ENCODE results near the gene ZSCAN10. TPM values are rescaled to one million over a fixed set of nuclear protein-coding genes. Genes with fewer than 3 reads are reported as not detected.

The ZSCAN10 gene
- polyA plus RNA-seq, 1 donor (not counting 4 experiments of a cell fraction or from before 2014, with no cell fraction given): not detected

DNA sequence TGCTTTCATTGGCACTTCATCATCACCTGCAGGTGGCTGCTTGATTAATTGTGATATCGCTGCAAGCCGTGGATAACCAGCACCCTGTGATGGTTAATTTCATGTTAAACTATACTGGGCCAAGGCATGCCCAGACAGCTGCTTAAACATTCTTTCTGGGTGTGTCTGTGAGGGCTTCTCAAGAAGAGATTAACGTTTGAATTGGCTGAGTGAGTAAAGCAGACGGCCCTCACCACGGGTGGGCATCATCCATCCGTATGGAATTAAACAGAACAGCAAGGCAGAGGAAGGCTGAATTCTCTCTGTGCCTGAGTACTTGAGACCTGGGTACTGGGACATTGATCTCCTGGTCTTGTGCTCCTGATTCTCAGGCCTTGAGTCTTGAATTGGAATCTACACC lies 28.7 kb upstream of the ZSCAN10 start:
- H3K9me1 ChIP-seq (ENCODE audit: control insufficient read depth, extremely low read depth, insufficient read depth, low read length): no peaks in the 10 kb centered on the region
- H3K79me2 ChIP-seq (ENCODE audit: control insufficient read depth, insufficient read depth, low read length): peaks cover 8% of the 10 kb centered on the region
- no peaks in the 10 kb centered on the region for H3K9me3 ChIP-seq (ENCODE audit: control insufficient read depth, low read depth, low read length)
- no peak for FAIRE-seq
- H3K27ac ChIP-seq (ENCODE audit: control insufficient read depth, insufficient read depth, low read length): no peak overlapping the region
- H3K4me3 ChIP-seq (ENCODE audit: control insufficient read depth in 2 of 3, extremely low read depth in 1 of 3, insufficient read depth in 2 of 3, low read depth in 1 of 3, low read length in 3 of 3): no peak overlapping the region
- no peak overlapping the region for H2AFZ ChIP-seq (ENCODE audit: control insufficient read depth, low read length)
- dilution Hi-C loops (cut with MboI; ENCODE audit: extremely low pct_ligation_motif_present, low sequenced_read_pairs): no loop called here
- H3K9ac ChIP-seq (ENCODE audit: control insufficient read depth, extremely low read depth, insufficient read depth, low read length): no peak overlapping the region
- TF ChIP-seq, protein P1, sequence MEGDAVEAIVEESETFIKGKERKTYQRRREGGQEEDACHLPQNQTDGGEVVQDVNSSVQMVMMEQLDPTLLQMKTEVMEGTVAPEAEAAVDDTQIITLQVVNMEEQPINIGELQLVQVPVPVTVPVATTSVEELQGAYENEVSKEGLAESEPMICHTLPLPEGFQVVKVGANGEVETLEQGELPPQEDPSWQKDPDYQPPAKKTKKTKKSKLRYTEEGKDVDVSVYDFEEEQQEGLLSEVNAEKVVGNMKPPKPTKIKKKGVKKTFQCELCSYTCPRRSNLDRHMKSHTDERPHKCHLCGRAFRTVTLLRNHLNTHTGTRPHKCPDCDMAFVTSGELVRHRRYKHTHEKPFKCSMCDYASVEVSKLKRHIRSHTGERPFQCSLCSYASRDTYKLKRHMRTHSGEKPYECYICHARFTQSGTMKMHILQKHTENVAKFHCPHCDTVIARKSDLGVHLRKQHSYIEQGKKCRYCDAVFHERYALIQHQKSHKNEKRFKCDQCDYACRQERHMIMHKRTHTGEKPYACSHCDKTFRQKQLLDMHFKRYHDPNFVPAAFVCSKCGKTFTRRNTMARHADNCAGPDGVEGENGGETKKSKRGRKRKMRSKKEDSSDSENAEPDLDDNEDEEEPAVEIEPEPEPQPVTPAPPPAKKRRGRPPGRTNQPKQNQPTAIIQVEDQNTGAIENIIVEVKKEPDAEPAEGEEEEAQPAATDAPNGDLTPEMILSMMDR (optimal IDR thresholded peaks at IDR 0.05 in 1 of 3, IDR thresholded peaks at IDR 0.05 in 1 of 3, conservative IDR thresholded peaks at IDR 0.05 in 1 of 3; ENCODE audit: extremely low read depth in 1 of 3, insufficient read depth in 2 of 3, low read length in 3 of 3): no peak
- TF ChIP-seq EZH2 (IDR thresholded peaks at IDR 0.05; ENCODE audit: low read length): no peak
- peaks cover 5 to 8% of the 10 kb centered on the region in 2 experiments for H3K36me3 ChIP-seq (ENCODE audit: control insufficient read depth in 2 of 2, extremely low read depth in 1 of 2, insufficient read depth in 2 of 2, low read length in 2 of 2)
- H3K27me3 ChIP-seq (ENCODE audit: control insufficient read depth, extremely low read depth, insufficient read depth, low read length): no peaks in the 10 kb centered on the region
- DNase-seq (ENCODE audit: low read depth, low spot score): no peak
- H3K4me2 ChIP-seq (ENCODE audit: control insufficient read depth, extremely low read depth, insufficient read depth, low read depth, low read length): peak overlapping the region; percentile 55
- peaks cover 37% of the 10 kb centered on the region for H3K4me1 ChIP-seq (ENCODE audit: control insufficient read depth, extremely low read depth, insufficient read depth, low read length)
- no peaks in the 10 kb centered on the region for H4K20me1 ChIP-seq (ENCODE audit: control insufficient read depth, extremely low read depth, insufficient read depth, low read length)

DNA sequence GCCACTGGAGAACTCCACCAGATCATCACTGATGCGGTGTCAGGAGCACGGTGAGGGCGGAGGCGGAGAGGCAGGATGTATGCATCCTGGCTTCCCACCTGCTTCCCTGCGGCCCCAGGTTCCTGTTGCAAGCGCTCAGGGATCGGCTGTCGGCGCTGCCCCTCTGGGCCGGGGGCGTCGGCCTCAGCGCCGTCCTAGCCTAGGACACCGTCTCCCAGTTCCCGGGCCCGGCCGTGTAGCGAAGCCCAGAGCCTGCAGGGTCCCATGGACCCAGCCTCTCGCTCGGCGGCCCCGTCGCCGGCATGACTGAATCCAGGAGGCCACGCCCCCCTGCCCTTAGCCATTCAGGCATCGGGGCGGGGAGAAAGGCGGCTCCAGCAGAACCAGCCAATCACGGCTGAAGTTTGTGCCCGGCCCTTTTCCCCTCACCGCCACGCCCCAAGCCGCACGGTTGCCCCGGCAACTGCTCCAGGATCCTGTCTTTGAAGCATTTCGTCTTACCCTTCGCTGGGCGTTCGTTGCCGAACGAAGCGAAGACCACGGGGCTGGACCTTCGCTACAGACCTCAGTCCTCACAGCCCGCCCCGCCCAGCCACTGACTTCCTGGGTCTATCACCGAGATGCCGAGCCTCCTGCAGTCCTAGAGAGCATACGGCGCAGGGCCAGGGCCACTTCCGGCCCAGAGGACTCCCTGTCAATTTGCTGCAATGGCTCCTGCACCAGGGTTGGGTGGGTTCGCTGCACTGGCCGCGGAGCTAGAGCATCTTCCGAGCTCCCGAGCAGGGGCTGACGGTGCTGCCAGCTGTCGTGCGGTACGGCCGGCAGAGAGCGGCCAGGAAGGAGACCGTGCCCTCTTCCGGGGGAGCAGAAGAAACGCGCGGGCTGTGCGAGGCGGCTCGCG lies 25.1 kb upstream of the ZSCAN10 start:
- no peaks in the 10 kb centered on the region for H3K9me1 ChIP-seq (ENCODE audit: control insufficient read depth, extremely low read depth, insufficient read depth, low read length)
- H3K9ac ChIP-seq (ENCODE audit: control insufficient read depth, extremely low read depth, insufficient read depth, low read length): peak overlapping the region; percentile 74
- peak overlapping the region; percentile 79 for H3K4me2 ChIP-seq (ENCODE audit: control insufficient read depth, extremely low read depth, insufficient read depth, low read depth, low read length)
- no peaks in the 10 kb centered on the region for H4K20me1 ChIP-seq (ENCODE audit: control insufficient read depth, extremely low read depth, insufficient read depth, low read length)
- DNase-seq (ENCODE audit: low read depth, low spot score) (peak; percentile 63), FAIRE-seq (peak; percentile 51)
- no peaks in the 10 kb centered on the region for H3K79me2 ChIP-seq (ENCODE audit: control insufficient read depth, insufficient read depth, low read length)
- H3K4me1 ChIP-seq (ENCODE audit: control insufficient read depth, extremely low read depth, insufficient read depth, low read length): peaks cover 29% of the 10 kb centered on the region
- H3K4me3 ChIP-seq (ENCODE audit: control insufficient read depth in 2 of 3, extremely low read depth in 1 of 3, insufficient read depth in 2 of 3, low read depth in 1 of 3, low read length in 3 of 3): peak overlapping the region; percentile 63 to 90 (median 79)
- no peaks in the 10 kb centered on the region for H3K27me3 ChIP-seq (ENCODE audit: control insufficient read depth, extremely low read depth, insufficient read depth, low read length)
- peak overlapping the region; percentile 64 for H3K27ac ChIP-seq (ENCODE audit: control insufficient read depth, insufficient read depth, low read length)
- dilution Hi-C loops (cut with MboI; ENCODE audit: extremely low pct_ligation_motif_present, low sequenced_read_pairs): no loop called here
- H3K36me3 ChIP-seq (ENCODE audit: control insufficient read depth in 2 of 2, extremely low read depth in 1 of 2, insufficient read depth in 2 of 2, low read length in 2 of 2): peaks cover 3 to 12% of the 10 kb centered on the region in 2 experiments
- TF ChIP-seq EZH2 (IDR thresholded peaks at IDR 0.05; ENCODE audit: low read length): no peak
- TF ChIP-seq, protein P1 (optimal IDR thresholded peaks at IDR 0.05 in 1 of 3, IDR thresholded peaks at IDR 0.05 in 1 of 3, conservative IDR thresholded peaks at IDR 0.05 in 1 of 3; ENCODE audit: extremely low read depth in 1 of 3, insufficient read depth in 2 of 3, low read length in 3 of 3): peak; percentile 10 to 32 (median 25)
- H3K9me3 ChIP-seq (ENCODE audit: control insufficient read depth, low read depth, low read length): no peaks in the 10 kb centered on the region
- peak overlapping the region; percentile 95 for H2AFZ ChIP-seq (ENCODE audit: control insufficient read depth, low read length)

Measured in keratinocyte (primary cell).